ENCODE data around the gene PSRC1. TPM values are rescaled to one million over a fixed set of nuclear protein-coding genes. Genes with fewer than 3 reads are reported as not detected.
"Not testable (repeated sequence)": the region's sequence is repeated elsewhere in the genome, so short reads cannot be mapped to it uniquely, and the experiment has no call there.

The PSRC1 gene
- total and polyA plus RNA-seq, 5 donors, result 1.6 to 4.6 (median 2.6) TPM

- peaks cover 26% of the 10 kb centered on the region for H3K4me1 ChIP-seq (ENCODE audit: control insufficient read depth, insufficient read depth, low read length)
- no peaks in the 10 kb centered on the region for H3K9me3 ChIP-seq (ENCODE audit: control insufficient read depth, low read length)
- H3K4me3 ChIP-seq (ENCODE audit: low read length), result no peak overlapping the region
- 94% methylated on average over 16 of the region's 16 CpGs for WGBS
- H3K27ac ChIP-seq (ENCODE audit: low read length), result no peak overlapping the region
- intact Hi-C loops (cut with DNase I), result no loop called here
- no peak for ATAC-seq
- H3K27me3 ChIP-seq (ENCODE audit: control insufficient read depth, insufficient read depth), result no peaks in the 10 kb centered on the region
- DNase-seq, result no peak
Observed at GRCh38 chr1:109296782-109297181, 13.8 kb upstream of the PSRC1 start.

DNA sequence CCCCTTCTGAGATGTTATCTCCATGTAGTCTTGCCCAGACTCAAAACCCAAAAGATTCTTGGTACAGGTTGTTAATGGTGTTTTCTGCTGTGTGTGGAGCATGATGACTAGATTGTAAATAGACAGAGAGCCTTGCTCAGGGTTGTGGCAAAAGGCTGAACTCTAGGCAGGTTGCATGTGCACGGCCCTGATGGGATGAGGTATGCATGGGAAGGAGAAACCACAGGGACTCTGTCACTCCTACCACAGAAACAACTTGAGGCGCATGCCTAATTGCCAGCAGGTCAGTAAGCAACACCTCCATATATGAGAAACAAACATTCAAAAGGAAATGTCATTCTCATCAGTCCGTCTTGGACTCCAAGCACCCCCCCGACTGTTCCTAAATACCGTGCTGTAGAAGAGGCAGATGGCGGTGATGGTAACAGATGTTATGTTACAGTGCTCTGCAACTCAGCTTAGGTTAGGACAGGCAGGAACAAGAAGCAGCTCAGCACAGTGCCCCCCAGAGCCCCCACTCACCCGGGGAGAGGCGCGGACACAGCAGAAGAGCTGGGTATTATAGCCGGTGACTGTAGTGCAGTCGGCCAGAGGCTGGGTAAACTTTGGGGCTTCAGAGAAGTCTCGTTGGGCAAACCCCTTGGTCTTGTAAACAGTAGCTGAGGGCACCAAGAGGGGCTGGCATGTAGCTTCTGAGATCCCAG, 12.9 kb upstream of the PSRC1 start:
- Histone ChIP-seq H3K27me3 (ENCODE audit: control insufficient read depth, insufficient read depth) (no peaks in the 10 kb centered on the region), H3K27ac (ENCODE audit: low read length) (no peak overlapping the region), H3K4me3 (ENCODE audit: low read length) (no peak overlapping the region), H3K9me3 (ENCODE audit: control insufficient read depth, low read length) (no peaks in the 10 kb centered on the region), H3K4me1 (ENCODE audit: control insufficient read depth, insufficient read depth, low read length) (peaks cover 26% of the 10 kb centered on the region)
- intact Hi-C loops (cut with DNase I), result no loop called here
- ATAC-seq (no peak), DNase-seq (no peak)
- 81% methylated on average over 12 of the region's 12 CpGs for WGBS

- Histone ChIP-seq H3K4me1 (ENCODE audit: control insufficient read depth, insufficient read depth, low read length) (peaks cover 14% of the 10 kb centered on the region), H3K9me3 (ENCODE audit: control insufficient read depth, low read length) (no peaks in the 10 kb centered on the region), H3K4me3 (ENCODE audit: low read length) (no peak overlapping the region), H3K27me3 (ENCODE audit: control insufficient read depth, insufficient read depth) (no peaks in the 10 kb centered on the region), H3K27ac (ENCODE audit: low read length) (no peak overlapping the region)
- no peak for ATAC-seq
- no peak for DNase-seq
- intact Hi-C loops (cut with DNase I), result no loop called here
- WGBS, result 71% methylated on average over 4 of the region's 4 CpGs
Observed at GRCh38 chr1:109294481-109294880, 11.5 kb upstream of the PSRC1 start.

DNA sequence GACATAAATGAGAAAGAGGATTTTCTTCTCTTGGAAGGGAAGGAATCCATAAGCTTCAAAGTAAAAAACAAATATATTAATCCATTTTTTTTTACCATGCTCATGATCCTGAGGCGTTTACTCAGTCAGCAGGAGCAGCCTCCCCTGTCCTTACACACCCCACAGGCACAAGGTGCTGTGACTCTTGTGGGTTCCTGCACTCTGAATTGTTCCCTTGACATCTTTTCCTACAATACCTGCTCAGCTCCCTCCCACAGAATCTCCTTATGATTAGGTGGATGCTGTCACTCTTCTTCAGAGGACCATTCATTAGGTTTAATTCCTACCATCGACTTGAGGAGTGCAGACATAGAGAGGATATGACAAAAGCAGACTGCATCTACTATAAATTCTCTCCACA, 10.1 kb upstream of the PSRC1 start:
- no peak overlapping the region for H3K4me3 ChIP-seq (ENCODE audit: low read length)
- H3K4me1 ChIP-seq (ENCODE audit: control insufficient read depth, insufficient read depth, low read length), result peaks cover 3% of the 10 kb centered on the region
- intact Hi-C loops (cut with DNase I), result no loop called here
- no peaks in the 10 kb centered on the region for H3K27me3 ChIP-seq (ENCODE audit: control insufficient read depth, insufficient read depth)
- no peak overlapping the region for H3K27ac ChIP-seq (ENCODE audit: low read length)
- no peak for ATAC-seq
- WGBS, result 84% methylated on average over 2 of the region's 2 CpGs
- H3K9me3 ChIP-seq (ENCODE audit: control insufficient read depth, low read length), result no peaks in the 10 kb centered on the region
- DNase-seq, result no peak

GRCh38 chr1:109292364-109292763, 9.4 kb upstream of the PSRC1 start:
- ATAC-seq, result no peak
- 75% methylated on average over 9 of the region's 9 CpGs for WGBS
- Histone ChIP-seq H3K9me3 (ENCODE audit: control insufficient read depth, low read length) (no peaks in the 10 kb centered on the region), H3K4me3 (ENCODE audit: low read length) (no peak overlapping the region), H3K27me3 (ENCODE audit: control insufficient read depth, insufficient read depth) (no peaks in the 10 kb centered on the region), H3K27ac (ENCODE audit: low read length) (no peak overlapping the region), H3K4me1 (ENCODE audit: control insufficient read depth, insufficient read depth, low read length) (peaks cover 2% of the 10 kb centered on the region)
- DNase-seq, result no peak
- intact Hi-C loops (cut with DNase I), result no loop called here

DNA sequence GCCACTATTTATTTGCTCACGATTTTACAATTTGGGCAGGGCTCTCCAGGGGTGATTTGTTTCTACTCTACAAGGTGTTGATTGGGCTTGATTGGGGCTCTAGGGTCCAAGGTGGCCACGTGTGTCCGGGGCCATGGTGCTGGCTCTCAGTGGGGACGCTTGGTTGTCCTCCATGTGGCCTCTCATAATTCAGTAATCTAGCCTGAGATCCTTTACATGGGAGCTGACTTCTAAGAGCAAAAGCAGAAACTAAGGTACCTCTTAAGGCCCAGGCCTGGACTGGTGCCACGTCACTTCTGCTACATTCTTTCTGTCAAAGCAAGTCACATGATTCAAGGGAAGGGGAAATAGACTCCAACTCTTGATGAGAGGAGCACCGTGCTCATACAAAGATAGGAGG, 8.1 kb upstream of the PSRC1 start:
- DNase-seq (peak in 2 of 3 donors; percentile 69 to 80), ATAC-seq (no peak)

GRCh38 chr1:109290137-109290536, 7.2 kb upstream of the PSRC1 start:
- Histone ChIP-seq H3K27me3 (ENCODE audit: control insufficient read depth, insufficient read depth) (no peaks in the 10 kb centered on the region), H3K27ac (ENCODE audit: low read length) (no peak overlapping the region), H3K4me3 (ENCODE audit: low read length) (no peak overlapping the region), H3K9me3 (ENCODE audit: control insufficient read depth, low read length) (no peaks in the 10 kb centered on the region), H3K4me1 (ENCODE audit: control insufficient read depth, insufficient read depth, low read length) (peaks cover 2% of the 10 kb centered on the region)
- ATAC-seq, result no peak
- intact Hi-C loops (cut with DNase I), result no loop called here
- 95% methylated on average over 1 of the region's 1 CpG for WGBS
- DNase-seq, result no peak

More for the DNA sequence above, 8.1 kb upstream of the PSRC1 start:
- Histone ChIP-seq H3K27ac (ENCODE audit: low read length) (peak overlapping the region; percentile 2), H3K4me3 (ENCODE audit: low read length) (no peak overlapping the region), H3K27me3 (ENCODE audit: control insufficient read depth, insufficient read depth) (no peaks in the 10 kb centered on the region), H3K9me3 (ENCODE audit: control insufficient read depth, low read length) (no peaks in the 10 kb centered on the region), H3K4me1 (ENCODE audit: control insufficient read depth, insufficient read depth, low read length) (peaks cover 2% of the 10 kb centered on the region)
- 56% methylated on average over 6 of the region's 6 CpGs for WGBS
- intact Hi-C loops (cut with DNase I), result no loop called here

DNA sequence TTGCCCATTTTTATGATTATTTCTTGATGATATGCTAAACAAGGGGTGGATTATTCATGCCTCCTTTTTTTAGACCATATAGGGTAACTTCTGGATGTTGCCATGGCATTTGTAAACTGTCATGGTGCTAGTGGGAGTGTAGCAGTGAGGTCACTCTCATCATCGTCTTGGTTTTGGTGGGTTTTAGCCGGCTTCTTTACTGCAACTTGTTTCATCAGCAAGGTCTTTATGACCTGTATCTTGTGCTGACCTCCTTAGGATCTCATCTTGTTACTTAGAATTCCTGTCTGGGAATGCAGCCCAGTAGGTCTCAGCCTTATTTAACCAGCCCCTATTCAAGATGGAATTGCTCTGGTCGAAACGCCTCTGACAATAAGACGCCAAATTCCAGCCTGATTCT, 3.8 kb upstream of the PSRC1 start:
- intact Hi-C loops (cut with DNase I), result not testable (repeated sequence)

DNA sequence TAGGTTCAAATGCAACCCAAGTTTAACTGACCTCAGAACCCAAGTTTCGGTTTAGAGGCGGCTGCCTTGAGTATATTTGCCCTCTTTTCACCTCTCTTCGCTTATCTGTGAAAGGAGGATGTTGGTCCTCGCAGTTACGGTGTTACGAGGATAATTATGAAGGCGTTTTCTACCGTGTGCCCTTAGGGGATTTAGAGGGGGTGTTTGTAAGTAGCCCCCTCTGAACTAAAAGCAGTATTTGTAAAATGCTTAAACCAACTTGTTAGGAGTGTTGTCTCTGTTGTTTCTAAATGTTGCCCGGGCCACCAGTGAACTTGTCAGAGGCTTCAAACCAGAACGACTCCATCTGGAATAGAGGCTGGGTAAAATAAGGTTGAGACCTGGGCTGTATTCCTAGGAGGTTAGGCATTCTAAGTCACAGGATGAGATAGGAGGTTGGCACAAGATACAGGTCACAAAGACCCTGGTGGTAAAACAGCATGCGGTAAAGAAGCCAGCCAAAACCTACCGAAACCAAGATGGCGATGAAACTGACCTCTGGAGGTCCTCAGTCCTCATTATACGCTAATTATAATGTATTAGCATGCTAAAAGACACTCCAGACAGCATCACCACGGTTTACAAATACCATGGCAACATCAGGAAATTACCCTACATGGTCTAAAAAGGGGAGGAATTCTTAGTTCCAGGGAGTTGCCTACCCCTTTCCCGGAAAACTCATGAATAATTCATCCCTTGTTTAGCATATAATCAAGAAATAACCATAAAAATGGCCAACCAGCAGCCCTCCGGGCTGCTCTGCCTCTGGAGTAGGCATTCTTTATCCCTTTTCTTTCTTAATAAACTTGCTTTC, 1.0 kb upstream of the PSRC1 start:
- Histone ChIP-seq H3K9me3 (ENCODE audit: control insufficient read depth, low read length) (no peaks in the 10 kb centered on the region), H3K4me1 (ENCODE audit: control insufficient read depth, insufficient read depth, low read length) (peaks cover 8% of the 10 kb centered on the region), H3K27me3 (ENCODE audit: control insufficient read depth, insufficient read depth) (no peaks in the 10 kb centered on the region), H3K27ac (ENCODE audit: low read length) (peak overlapping the region; percentile 65), H3K4me3 (ENCODE audit: low read length) (peak overlapping the region; percentile 44)
- WGBS, result 43% methylated on average over 17 of the region's 17 CpGs
- DNase-seq, result no peak
- intact Hi-C loops (cut with DNase I), result loop anchor here in 1 of 4 donors (2.0 kb wide), 1 partner anchor 23 kb away; the partner anchor contains the start of gene MYBPHL
- no peak for ATAC-seq

More for the DNA sequence above, 3.8 kb upstream of the PSRC1 start:
- H3K4me1 ChIP-seq (ENCODE audit: control insufficient read depth, insufficient read depth, low read length); H3K27ac ChIP-seq (ENCODE audit: low read length); H3K4me3 ChIP-seq (ENCODE audit: low read length); H3K27me3 ChIP-seq (ENCODE audit: control insufficient read depth, insufficient read depth); H3K9me3 ChIP-seq (ENCODE audit: control insufficient read depth, low read length); DNase-seq; ATAC-seq: not testable (repeated sequence)
- 87% methylated on average over 5 of the region's 5 CpGs for WGBS

- DNase-seq, result no peak
- H3K4me1 ChIP-seq (ENCODE audit: control insufficient read depth, insufficient read depth, low read length), result peaks cover 8% of the 10 kb centered on the region
- H3K4me3 ChIP-seq (ENCODE audit: low read length), result peak overlapping the region; percentile 44
- no peaks in the 10 kb centered on the region for H3K9me3 ChIP-seq (ENCODE audit: control insufficient read depth, low read length)
- no peaks in the 10 kb centered on the region for H3K27me3 ChIP-seq (ENCODE audit: control insufficient read depth, insufficient read depth)
- intact Hi-C loops (cut with DNase I), result loop anchor here in 1 of 4 donors (2.0 kb wide), 1 partner anchor 24 kb away; the partner anchor contains the start of gene MYBPHL
- no peak for ATAC-seq
- H3K27ac ChIP-seq (ENCODE audit: low read length), result no peak overlapping the region
- 12% methylated on average over 10 of the region's 10 CpGs for WGBS
Observed at GRCh38 chr1:109282497-109282951, 421 bp downstream of the PSRC1 start.
